Upper lobe of left lung (tissue), 4 donors: Measurements from ENCODE around the gene ALDH8A1.

Experiments
- CTCF ChIP-seq, 6 experiments: fragments of 450-650 bp in 4 of 6; fragments of 200-600 bp in 2 of 6; sonication (generic) in 2 of 6; IDR thresholded peaks; one replicate each; pipeline ENCODE4 v1.5.1; 2016 to 2019; ENCODE audit warnings: antibody characterized with exemption in 6 of 6
- EP300 ChIP-seq, 4 donors: sonication (generic); formaldehyde crosslinking; IDR thresholded peaks; one replicate each; pipeline ENCODE4 v1.5.1; 2017; ENCODE audit warnings: antibody characterized with exemption in 4 of 4, control low read depth in 2 of 4

- TF ChIP-seq CTCF (IDR thresholded peaks at IDR 0.05) = no peak
- no peak for TF ChIP-seq EP300 (IDR thresholded peaks at IDR 0.05)
These were observed 29.5 kb downstream of the ALDH8A1 start for GRCh38 chr6:134920422-134920821.
